ENCODE results near the gene NFIA.

Gene NFIA

DNA sequence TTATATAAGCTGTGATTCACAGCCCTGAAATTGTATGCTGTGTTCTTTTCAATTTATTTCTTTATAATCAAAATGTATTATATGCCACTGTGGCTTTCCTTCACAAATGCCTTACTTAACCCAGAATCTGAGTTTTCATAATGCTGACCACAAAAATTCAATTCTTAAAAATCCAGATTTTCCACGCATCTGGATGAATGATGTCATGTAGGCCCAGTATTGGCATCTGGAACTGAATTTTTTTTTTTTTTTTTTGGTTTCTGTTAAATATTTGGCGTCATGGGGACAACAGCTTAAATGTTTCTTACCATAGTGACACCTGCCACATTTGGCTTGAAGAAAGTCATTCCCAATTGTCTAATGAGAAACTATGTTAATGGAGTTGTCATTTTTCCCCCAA, 345.8 kb downstream of the NFIA start:
- no peak for DNase-seq (ENCODE audit: extremely low spot score, insufficient read length, low read depth)
- no peak for FAIRE-seq

DNA sequence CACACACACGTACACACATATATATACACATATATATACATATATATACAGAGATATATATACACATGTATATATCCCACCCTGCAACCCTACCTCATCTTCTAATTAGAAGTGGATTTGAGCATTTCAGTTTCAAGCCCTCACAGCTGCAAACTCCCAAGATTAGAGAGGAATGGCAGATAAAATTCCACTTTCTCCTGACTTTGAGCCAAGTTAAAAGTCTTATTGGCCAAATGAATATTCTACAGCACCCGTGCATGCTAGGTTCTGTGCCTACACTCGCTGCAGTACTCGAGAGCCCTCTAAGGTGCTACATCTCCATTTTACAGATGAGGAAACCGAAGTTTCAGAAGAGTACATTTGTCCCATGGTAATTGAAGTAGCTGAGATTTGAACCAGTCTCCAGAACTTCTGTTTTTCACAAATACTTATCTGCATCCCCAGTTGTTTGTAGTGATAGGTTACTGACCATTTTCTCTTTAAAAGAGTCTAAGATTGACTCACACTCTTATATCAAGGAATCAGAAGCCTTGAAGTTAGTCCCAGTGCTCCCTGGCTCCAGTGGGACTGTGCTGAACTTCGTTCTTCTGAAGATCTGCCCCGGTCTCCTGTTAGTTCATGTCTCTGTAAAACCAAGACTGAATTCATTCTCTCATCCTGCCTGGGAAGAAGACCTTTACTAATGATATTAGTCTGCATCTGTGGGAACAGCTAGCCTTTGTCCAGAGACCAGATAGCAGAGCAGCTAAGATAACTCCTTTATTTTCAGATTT, 350.4 kb downstream of the NFIA start:
- FAIRE-seq (no peak), DNase-seq (ENCODE audit: extremely low spot score, insufficient read length, low read depth) (no peak)

DNA sequence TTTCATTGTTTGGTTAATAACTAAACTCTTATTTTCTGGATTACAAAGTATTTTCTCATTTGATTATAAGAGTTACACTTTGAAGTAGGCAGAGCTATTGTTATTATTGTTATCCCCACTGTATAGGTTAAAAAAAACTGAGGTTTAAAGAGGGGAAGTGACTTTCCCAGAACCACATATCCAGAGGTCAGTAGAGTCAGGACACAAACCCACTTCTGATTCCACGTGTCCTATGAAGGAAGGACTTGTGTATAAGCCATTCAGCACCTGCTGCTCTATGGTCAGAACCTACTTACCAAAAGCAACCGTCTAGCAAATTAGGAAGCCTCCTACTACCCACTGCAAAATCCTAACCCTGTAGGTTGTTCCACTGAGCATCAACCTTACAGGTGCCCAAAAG, 351.3 kb downstream of the NFIA start:
- DNase-seq (ENCODE audit: extremely low spot score, insufficient read length, low read depth), result no peak
- no peak for FAIRE-seq

DNA sequence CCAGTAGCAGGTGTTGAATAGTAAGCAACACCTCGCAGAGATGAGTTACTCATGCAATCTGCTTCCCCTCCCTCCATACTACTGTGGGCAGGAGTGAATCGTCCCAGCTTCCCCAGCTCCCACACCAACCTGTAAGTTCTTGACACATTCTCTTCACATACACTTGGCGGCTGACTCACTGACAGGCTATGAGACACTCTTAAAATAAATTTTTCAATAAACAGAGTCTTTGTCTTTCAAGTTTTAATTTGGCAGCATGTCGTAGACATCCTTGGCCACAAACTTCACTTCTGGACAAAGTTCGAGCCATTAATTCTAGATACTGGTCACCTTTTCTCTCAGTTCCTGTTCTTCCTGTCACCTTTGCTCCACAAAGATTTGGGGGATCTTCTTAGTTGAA, 351.9 kb downstream of the NFIA start:
- DNase-seq (ENCODE audit: extremely low spot score, insufficient read length, low read depth), result no peak

DNA sequence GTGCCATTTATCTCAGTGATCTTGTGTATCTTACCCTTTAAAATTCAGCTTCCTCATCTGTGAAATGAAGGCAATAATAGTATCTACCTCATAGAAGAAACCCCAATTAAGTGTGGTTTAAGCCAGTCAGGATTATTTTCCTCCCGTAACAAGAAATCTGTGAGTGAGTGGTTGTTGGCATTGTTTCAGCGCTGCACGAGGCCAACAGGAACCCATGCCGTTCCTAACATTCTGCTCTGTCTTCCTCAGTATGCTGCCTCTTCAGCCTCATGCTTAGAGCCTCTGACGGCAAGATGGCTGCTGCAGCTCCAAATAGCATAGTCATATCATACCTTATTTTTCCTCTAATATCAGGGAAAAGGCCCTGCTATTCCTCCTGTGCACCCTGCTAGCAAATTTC, 352.9 kb downstream of the NFIA start:
- FAIRE-seq (no peak), DNase-seq (ENCODE audit: extremely low spot score, insufficient read length, low read depth) (no peak)

More for the DNA sequence above, 351.9 kb downstream of the NFIA start:
- no peak for FAIRE-seq

DNA sequence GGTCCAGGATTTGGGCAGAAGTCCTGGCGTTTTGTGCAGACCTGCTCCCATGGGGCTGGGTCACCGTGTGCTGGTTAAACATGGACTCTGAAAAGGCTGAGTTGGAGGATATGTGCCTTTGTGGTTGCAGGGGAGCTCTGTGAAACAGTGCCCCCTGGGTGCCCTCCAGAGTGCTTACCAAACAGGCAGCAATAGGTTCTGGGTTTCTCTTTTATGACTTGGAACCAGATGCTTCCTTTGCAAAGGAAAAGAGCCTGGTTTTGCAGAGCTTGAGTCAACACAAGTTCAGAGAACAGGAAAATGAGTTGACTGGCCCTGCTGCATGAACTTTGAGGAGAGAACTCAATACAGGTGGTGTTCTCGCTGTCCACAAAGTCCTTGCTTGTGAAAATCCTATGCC, 353.7 kb downstream of the NFIA start:
- DNase-seq (ENCODE audit: extremely low spot score, insufficient read length, low read depth), result no peak
- FAIRE-seq, result no peak

DNA sequence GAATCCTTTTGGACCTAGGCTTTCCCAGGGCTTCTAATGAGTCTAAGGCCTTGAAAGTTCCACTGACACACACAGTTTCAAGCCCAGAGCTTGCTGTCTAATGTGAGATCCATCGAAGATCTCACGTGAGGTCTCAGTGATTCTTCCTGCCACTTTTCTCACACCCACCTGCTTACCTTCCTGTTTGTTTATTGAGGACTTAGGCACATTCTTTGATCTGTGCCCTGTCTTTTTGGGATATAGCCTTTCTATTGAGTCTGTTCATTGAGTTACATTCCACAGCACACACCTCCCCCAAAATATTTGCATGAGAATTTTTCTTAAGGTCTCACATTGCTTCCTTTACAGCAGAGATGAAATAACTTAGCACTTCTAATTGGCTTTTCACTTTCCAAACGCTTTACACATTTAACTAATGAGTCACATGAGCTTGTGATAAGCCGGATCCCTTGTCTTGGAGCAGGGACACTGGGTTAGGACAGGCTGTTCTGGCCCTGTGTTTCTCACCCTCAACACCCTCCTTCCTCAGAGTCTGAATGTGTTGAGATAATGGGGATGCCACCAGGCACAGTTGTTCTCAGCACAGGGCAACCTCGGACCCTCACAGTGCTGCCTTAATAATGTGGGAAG, 354.2 kb downstream of the NFIA start:
- DNase-seq (ENCODE audit: extremely low spot score, insufficient read length, low read depth) (no peak), FAIRE-seq (no peak)

DNA sequence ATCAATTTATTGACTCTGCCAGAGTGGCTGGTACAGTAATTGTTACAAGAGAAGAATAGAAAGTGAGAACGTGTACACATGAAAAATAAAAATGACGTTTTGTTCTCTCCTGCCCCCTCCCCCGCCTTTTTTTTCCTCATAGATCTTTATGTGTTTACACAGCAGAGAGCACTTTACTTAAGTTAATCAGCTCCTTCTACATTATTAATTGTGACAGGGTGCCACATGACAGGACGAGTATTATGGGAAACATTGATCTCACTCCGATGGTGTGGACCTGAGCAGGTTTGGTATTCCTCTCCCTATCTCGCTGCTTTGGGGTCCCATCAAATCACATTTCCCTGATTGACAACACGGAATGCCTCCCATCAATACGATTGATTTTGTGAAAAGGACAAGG, 356.9 kb downstream of the NFIA start:
- no peak for FAIRE-seq
- DNase-seq (ENCODE audit: extremely low spot score, insufficient read length, low read depth), result no peak

DNA sequence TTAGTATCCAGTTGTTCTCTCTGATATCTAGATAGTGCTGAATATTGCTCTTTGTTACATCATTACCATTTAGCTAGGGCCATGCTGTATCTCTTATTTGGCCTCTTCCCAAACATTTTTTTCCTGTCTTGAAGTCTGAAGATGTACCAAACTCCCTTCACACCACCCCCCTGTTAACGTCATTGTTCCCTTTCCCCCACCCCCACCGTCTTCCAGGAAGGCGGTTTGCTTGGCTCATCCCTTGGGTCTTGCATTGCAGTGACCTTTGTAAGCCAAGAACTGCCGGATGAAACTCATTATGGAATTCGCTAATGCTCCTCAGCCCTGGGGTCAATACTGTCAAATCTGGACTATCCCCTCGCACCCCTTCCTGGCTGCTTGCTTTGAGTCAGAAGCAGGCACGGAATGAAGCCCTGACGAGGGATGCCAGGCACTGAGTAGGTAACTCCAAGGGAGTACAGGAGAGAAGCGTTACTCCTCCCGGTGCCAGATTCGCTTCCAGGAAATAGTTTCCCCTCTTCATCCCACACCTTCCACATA, 359.4 kb downstream of the NFIA start:
- DNase-seq (ENCODE audit: extremely low spot score, insufficient read length, low read depth), result no peak
- no peak for FAIRE-seq

DNA sequence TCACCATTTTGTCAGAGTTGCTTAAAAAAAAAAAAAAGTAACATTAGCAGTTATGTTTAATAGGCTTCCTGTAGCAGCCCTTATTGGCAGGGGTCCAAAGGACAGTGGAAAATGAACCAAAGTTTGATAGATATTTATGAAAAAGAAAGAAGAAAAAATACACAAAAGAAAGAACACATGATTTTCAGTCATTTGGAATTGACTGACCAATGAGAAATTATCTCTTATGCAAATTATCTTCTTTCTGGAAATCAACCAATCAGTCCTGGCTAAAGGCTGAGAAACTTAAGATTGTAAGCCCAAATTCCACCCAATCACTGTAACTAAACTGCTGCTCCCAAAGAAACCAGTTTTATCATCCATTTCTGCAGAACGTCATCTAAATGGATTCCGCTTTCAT, 360.2 kb downstream of the NFIA start:
- DNase-seq (ENCODE audit: extremely low spot score, insufficient read length, low read depth) (no peak), FAIRE-seq (no peak)

DNA sequence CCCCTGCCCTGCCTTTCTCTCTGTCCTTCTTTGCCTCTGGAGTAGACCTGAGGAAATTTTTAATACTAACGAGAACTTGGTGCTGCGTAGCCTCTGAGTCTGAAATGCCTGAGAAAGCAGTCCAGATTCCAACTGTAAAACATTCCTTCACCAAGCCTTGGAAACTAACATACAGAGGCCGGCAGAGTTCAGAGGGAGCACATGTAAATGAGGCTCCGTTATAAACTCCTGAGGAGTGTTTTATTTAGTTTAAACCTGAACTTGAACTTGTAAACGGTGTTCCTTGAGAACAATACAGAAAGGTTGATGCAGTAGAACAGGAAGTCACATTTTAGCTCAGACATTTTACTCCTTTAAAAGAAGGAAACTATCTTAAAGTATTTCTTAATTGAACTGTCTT, 361.9 kb downstream of the NFIA start:
- DNase-seq (ENCODE audit: extremely low spot score, insufficient read length, low read depth) (no peak), FAIRE-seq (no peak)

DNA sequence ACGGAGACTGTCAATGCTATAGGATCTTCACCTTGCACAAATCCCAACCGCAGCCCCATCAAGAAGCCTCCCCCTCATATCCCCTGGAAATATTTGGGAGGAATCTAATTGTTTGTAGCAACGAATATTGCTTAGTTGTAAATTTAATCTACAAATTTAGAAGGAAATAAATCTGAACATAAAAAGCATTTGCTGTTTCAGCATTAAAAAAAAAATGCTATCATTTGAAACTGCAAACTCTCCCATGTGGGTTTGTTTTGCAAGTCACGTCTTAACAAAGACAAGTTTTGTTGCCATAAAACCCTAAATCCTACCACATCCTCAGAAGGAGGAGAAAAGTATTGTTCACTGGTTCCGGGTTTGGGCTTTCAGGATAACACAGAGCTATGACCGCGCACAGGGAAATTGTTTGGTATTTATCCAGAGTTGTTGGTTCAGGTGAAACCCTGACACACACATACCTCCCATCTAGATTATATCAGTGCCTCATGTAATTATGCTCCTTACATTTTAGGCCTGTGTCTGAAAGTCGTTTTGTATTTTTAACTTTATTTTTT, 363.0 kb downstream of the NFIA start:
- FAIRE-seq, result no peak

DNA sequence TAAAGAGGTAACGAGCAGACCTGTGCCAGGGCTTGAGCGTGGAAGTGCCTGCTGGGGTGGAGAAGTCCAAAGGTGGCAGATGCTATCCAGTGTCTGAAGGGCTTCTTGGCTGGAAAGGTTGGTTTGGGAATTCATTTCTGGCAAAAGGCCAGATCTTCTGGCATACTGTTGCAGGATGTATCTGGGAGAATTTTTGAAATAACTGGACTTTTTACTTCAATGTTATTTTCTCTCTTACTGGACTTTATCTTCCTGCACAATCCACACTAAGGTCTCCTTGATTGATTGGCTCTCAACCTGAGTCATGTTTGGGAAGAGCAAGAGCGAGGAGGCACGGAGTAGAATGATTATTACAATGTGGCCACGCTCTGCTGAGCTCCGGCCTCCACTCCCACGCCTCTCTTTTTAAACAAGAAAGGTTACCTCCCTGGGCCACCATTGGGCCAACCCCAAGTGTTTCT, 364.2 kb downstream of the NFIA start:
- DNase-seq (ENCODE audit: extremely low spot score, insufficient read length, low read depth), result no peak
- no peak for FAIRE-seq

More for the DNA sequence above, 363.0 kb downstream of the NFIA start:
- no peak for DNase-seq (ENCODE audit: extremely low spot score, insufficient read length, low read depth)

DNA sequence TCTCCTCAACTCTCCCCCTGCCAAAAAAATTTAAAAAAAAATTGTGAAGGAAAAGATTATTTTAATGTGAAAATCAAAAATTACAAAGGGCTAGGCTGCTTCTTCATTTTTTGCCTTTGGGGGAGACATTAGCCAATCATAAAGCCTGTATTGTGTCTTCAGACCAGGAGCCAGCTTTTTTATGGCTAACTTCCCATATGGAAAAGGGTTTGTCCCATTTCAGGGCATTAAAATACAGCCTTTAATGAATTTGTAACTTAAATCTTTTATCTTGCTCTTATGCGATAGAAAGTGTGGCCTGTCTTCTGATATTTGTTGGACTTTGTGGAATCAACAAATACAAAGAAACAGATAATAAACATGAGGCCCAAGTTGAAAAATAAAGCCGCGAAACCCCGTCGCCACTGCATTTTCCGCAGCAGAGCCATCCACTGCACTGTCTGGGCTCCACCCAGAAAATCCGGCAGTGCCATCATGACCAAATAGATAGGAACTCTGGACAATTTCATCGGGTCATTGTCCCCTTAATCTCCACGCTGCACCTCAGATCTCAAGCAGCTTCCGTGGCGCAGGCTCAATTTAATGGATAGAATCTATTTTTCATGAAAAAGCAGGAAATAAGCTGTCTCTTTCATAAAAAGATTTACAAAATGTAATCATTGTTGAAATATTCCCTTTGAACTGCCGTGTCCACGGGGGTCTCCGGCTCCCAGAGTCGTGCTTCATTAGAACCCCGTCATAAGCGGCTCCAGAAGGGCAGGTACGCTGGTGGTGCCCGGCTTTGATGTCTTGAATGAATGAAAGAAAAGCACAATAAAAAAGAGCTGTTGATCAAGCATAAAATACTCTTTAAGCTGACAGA, 365.0 kb downstream of the NFIA start:
- FAIRE-seq, result no peak

DNA sequence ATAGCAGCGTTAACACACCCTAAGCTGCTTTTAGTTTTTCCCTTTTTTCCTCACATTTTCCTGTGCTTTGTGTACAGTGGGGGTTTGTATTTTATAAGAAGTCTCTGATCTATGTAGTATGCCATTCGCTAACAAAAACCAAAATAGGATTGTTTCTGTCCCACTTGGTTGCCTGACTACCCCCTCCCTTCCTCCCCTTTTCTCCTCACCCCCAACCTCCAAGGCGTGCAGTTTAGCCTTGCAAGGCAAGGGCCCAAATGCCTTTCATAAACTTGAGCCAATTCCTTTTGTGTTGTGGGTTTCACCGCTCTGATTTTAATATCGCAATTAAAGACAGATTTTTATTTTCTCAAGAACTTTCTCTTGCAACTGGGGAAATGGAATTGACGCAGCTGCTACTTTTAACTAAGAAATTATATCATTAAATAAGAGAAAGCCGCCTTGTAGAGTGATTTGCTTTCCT, 365.6 kb downstream of the NFIA start:
- FAIRE-seq, result no peak
- no peak for DNase-seq (ENCODE audit: extremely low spot score, insufficient read length, low read depth)

More for the DNA sequence above, 365.0 kb downstream of the NFIA start:
- DNase-seq (ENCODE audit: extremely low spot score, insufficient read length, low read depth), result no peak

DNA sequence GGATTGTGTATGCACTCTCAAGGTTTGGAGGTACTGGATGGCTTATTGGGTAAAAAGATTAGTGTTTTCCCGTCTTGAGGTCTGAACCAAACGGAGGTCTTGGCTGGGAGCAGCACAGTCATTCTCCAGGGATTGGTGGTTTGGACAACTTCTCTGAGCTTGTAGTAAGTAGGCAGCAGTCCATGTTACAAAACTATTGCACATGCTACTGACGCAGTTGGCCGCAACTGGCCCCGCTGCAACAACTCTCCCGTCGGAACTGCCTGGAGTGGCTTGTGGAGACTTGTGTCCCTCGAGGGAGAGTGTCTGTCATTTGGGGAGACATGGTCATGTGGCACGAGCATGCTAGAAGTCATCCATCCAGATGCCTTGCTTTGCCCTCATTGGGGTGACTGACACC, 366.6 kb downstream of the NFIA start:
- no peak for FAIRE-seq

DNA sequence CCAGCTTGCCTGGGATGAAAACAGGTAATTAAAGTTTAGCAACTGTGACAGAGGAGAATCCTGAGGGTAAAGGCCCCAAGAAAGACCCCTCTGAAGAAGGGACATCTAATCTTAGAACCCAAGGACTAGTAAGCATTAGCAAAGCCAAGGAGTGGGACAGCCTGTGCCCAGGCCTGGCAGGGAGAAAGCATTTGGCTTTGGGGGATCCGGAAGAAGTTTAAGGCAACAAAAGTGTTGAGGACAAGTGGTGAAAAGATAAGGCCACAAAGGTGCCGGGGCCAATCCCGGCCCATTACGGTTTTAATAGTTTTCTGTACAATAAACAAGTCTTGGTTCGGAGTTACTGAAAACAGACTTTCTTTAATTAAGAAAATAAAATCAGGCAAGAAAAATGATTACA, 367.0 kb downstream of the NFIA start:
- FAIRE-seq (no peak), DNase-seq (ENCODE audit: extremely low spot score, insufficient read length, low read depth) (no peak)

More for the DNA sequence above, 366.6 kb downstream of the NFIA start:
- DNase-seq (ENCODE audit: extremely low spot score, insufficient read length, low read depth), result no peak

DNA sequence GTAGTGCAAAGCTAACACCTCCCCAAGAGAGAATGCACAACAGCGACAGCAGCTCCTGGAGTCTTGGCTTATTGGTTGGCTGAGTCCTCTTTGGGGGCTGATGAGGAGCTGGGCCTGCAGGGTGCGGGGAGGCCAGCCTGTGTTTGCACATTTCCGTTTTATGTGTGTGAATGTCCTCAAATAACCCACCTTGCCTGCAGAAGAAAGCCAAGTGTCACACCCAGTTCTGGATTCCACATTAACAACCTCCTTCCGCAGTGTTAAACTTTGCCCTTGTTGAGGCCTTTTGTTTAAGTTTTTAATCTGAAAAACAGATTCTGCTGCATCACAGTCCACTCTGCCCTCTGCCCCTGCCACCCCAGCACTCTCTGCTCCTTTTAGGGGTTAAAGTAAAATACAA, 368.1 kb downstream of the NFIA start:
- DNase-seq (ENCODE audit: extremely low spot score, insufficient read length, low read depth) (no peak), FAIRE-seq (no peak)

DNA sequence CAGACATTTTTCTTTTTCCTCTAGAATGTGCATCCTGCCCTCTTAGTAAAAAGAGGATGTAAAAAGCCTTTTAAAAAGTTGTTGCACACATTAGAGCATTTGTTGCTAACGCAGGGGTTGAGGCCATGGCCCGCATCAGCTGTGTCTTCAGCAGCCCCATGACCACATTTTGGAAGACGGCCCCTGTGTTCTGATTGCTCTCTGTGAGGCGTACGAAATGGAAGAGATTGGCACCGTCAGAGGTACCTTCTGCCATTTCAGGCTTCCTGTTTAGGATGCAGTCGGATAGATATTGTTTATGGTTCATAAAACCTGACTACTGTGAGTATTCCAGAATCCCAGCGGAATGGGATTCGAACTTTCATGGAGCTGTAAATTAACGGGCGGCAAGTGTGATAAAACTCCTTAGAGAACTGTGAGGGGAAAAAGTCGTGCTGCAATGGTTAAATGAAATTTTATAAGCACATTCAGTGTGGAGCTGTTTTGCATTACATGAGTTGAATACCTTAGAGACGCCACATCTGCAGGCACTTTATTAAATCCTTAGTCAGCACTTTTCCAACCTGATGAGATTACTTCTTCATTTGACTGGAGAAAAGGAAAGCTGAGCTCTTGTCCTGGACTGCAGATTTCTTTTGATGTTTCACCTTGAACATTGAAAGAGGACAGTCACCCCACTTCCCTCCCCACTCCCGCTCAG, 368.7 kb downstream of the NFIA start:
- DNase-seq (ENCODE audit: extremely low spot score, insufficient read length, low read depth) (no peak), FAIRE-seq (no peak)

DNA sequence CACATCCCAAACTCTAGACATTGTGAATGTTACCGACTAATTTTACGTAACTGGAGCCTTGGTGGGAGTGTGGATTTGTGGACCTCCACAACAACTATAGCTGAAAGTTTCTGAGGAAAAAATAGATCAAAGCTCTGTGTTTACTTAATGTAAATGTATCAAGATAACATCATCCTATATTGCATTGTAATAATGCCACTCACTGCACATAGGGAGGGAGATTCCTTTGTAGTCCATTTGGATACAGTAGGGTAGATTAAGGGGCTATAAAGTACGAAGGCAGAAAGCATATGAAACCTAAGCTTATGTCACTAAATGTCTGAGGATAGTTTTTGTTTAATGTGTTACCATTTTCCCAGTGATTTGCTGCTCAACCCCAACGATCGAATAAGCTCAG, 369.2 kb downstream of the NFIA start:
- FAIRE-seq (no peak), DNase-seq (ENCODE audit: extremely low spot score, insufficient read length, low read depth) (no peak)
